HEK293 (cell line): Measurements from ENCODE around the gene ASIC1.

Experiments used
- CTCF ChIP-seq: fragments of 450-650 bp; formaldehyde crosslinking; IDR thresholded peaks from 2 replicates; pipeline ENCODE4 v1.5.1; 2016; ENCODE audit warnings: missing biosample characterization, missing genetic modification characterization
- ZNF239 ChIP-seq: fragments of 450-650 bp; formaldehyde crosslinking; IDR thresholded peaks from 2 replicates; pipeline ENCODE4 v1.5.1; 2016; ENCODE audit warnings: missing biosample characterization, missing genetic modification characterization
- ZNF776 ChIP-seq: fragments of 450-650 bp; formaldehyde crosslinking; IDR thresholded peaks from 2 replicates; pipeline ENCODE4 v1.5.0; 2017; ENCODE audit warnings: missing biosample characterization, missing genetic modification characterization, borderline replicate concordance
- ZNF830 ChIP-seq: fragments of 450-650 bp; IDR thresholded peaks from 2 replicates; pipeline ENCODE4 v1.5.0; 2018; ENCODE audit warnings: missing biosample characterization, missing genetic modification characterization, low read depth, mild to moderate bottlenecking, moderate library complexity

- no peak for TF ChIP-seq ZNF776
- TF ChIP-seq ZNF239 (tag by site-specific recombination): no peak
- no peak for TF ChIP-seq CTCF
- TF ChIP-seq ZNF830: no peak
Observed at GRCh38 chr12:50016501-50017475, 40.6 kb upstream of the ASIC1 start.
